Measurements from ENCODE around the gene PNO1.

GRCh38 chr2:68225119-68225632 is 67.5 kb downstream of the PNO1 start:
- no peak for TF ChIP-seq CTCF (IDR thresholded peaks at IDR 0.05)
- no peak for TF ChIP-seq POLR2A (IDR thresholded peaks at IDR 0.05)
